Measurements from ENCODE around the gene KRT1. TPM values are rescaled to one million over a fixed set of nuclear protein-coding genes. Genes with fewer than 3 reads are reported as not detected.

KRT1 gene
- total RNA-seq, 1 experiment from 2014 or later: not detected

GRCh38 chr12:52704464-52704863, 24.3 kb upstream of the KRT1 start:
- H3K4me1 Mint-ChIP-seq (ENCODE audit: low read depth, unreplicated experiment): no peaks in the 10 kb centered on the region
- CTCF ChIA-PET: no interaction called here
- no peak for TF ChIP-seq CTCF (IDR thresholded peaks at IDR 0.05; ENCODE audit: unreplicated experiment)
- H3K27me3 Mint-ChIP-seq (ENCODE audit: unreplicated experiment): peaks cover 74% of the 10 kb centered on the region
- DNase-seq: no peak
- no TSS peak for BruUV-seq (replicated peaks)
- H3K9me3 Mint-ChIP-seq (ENCODE audit: low read depth, unreplicated experiment): no peaks in the 10 kb centered on the region
- no peaks in the 10 kb centered on the region for H3K36me3 Mint-ChIP-seq (ENCODE audit: insufficient read depth, unreplicated experiment)
- no peak overlapping the region for H3K4me3 Mint-ChIP-seq (ENCODE audit: low read depth, unreplicated experiment)
- intact Hi-C loops (cut with micrococcal nuclease; ENCODE audit: unreplicated experiment): no loop called here
- H3K27ac Mint-ChIP-seq (ENCODE audit: unreplicated experiment): no peak overlapping the region

- intact Hi-C loops (cut with micrococcal nuclease; ENCODE audit: unreplicated experiment): no loop called here
- Mint-ChIP-seq H3K4me3 (ENCODE audit: low read depth, unreplicated experiment) (no peak overlapping the region), H3K27ac (ENCODE audit: unreplicated experiment) (no peak overlapping the region), H3K4me1 (ENCODE audit: low read depth, unreplicated experiment) (no peaks in the 10 kb centered on the region), H3K36me3 (ENCODE audit: insufficient read depth, unreplicated experiment) (no peaks in the 10 kb centered on the region), H3K27me3 (ENCODE audit: unreplicated experiment) (peaks cover 74% of the 10 kb centered on the region), H3K9me3 (ENCODE audit: low read depth, unreplicated experiment) (no peaks in the 10 kb centered on the region)
- no peak for TF ChIP-seq CTCF (IDR thresholded peaks at IDR 0.05; ENCODE audit: unreplicated experiment)
- no TSS peak for BruUV-seq (replicated peaks)
- DNase-seq: no peak
- CTCF ChIA-PET: no interaction called here
Measured at GRCh38 chr12:52703878-52704277, 23.7 kb upstream of the KRT1 start.

GRCh38 chr12:52703424-52703823, 23.2 kb upstream of the KRT1 start, which contains the start of gene KRT77:
TSS of gene KRT77 (minus strand) at chr12:52703524. CDS start at chr12:52703434, 90 bp downstream.
- no peaks in the 10 kb centered on the region for H3K9me3 Mint-ChIP-seq (ENCODE audit: low read depth, unreplicated experiment)
- CTCF ChIA-PET: no interaction called here
- DNase-seq: no peak
- BruUV-seq (replicated peaks): no TSS peak
- intact Hi-C loops (cut with micrococcal nuclease; ENCODE audit: unreplicated experiment): no loop called here
- no peak within 1 kb of the TSS for H3K4me3 Mint-ChIP-seq (ENCODE audit: low read depth, unreplicated experiment)
- no peak for TF ChIP-seq CTCF (IDR thresholded peaks at IDR 0.05; ENCODE audit: unreplicated experiment)
- H3K4me1 Mint-ChIP-seq (ENCODE audit: low read depth, unreplicated experiment): no peaks in the 10 kb centered on the region
- no peaks in the 10 kb centered on the region for H3K36me3 Mint-ChIP-seq (ENCODE audit: insufficient read depth, unreplicated experiment)
- H3K27me3 Mint-ChIP-seq (ENCODE audit: unreplicated experiment): peaks cover 74% of the 10 kb centered on the region
- H3K27ac Mint-ChIP-seq (ENCODE audit: unreplicated experiment): no peak within 1 kb of the TSS

- intact Hi-C loops (cut with micrococcal nuclease; ENCODE audit: unreplicated experiment): no loop called here
- H3K27me3 Mint-ChIP-seq (ENCODE audit: unreplicated experiment): peaks cover 85% of the 10 kb centered on the region
- no peaks in the 10 kb centered on the region for H3K4me1 Mint-ChIP-seq (ENCODE audit: low read depth, unreplicated experiment)
- TF ChIP-seq CTCF (IDR thresholded peaks at IDR 0.05; ENCODE audit: unreplicated experiment): no peak
- no peak overlapping the region for H3K27ac Mint-ChIP-seq (ENCODE audit: unreplicated experiment)
- no peaks in the 10 kb centered on the region for H3K36me3 Mint-ChIP-seq (ENCODE audit: insufficient read depth, unreplicated experiment)
- no peaks in the 10 kb centered on the region for H3K9me3 Mint-ChIP-seq (ENCODE audit: low read depth, unreplicated experiment)
- CTCF ChIA-PET: no interaction called here
- H3K4me3 Mint-ChIP-seq (ENCODE audit: low read depth, unreplicated experiment): no peak overlapping the region
- no peak for DNase-seq
- no TSS peak for BruUV-seq (replicated peaks)
Measured at GRCh38 chr12:52702338-52702737, 22.1 kb upstream of the KRT1 start.
